GM12878 (cell line): Measurements from ENCODE around the gene NRTN. TPM values are rescaled to one million over a fixed set of nuclear protein-coding genes. Genes with fewer than 3 reads are reported as not detected.
A peak's percentile ranks its signal among the peaks of the same experiment; 100 is the strongest.

Source experiments
- ATAC-seq: fragments of 200-7000 bp; cut with Tn5 transposase; 3 replicates; pipeline ENCODE4 v1.9.1; 2020; ENCODE audit warnings: mild to moderate bottlenecking, moderate library complexity
- BruUV-seq: library from RNA; stranded (reverse); fragments of 400-500 nt; replicated peaks from 2 replicates; lab custom pipeline; 2021; lab: Mats Ljungman, UMichigan
- CTCF ChIA-PET: fragments of 300-600 bp; sonication (Branson Sonifier 250); formaldehyde crosslinking; extraction: SDS; loops from one replicate; lab custom pipeline; 2021; ENCODE audit warnings: inconsistent platforms; lab: Yijun Ruan, JAX
- POLR2A ChIA-PET: fragments of 350-600 bp; formaldehyde crosslinking; extraction: SDS; loops from one replicate; lab custom pipeline; 2021; ENCODE audit warnings: inconsistent platforms; lab: Charles Lee
- RAD21 ChIA-PET: fragments of 300-600 bp; sonication (Branson Sonifier 250); formaldehyde crosslinking; loops from one replicate; lab custom pipeline; 2023; ENCODE audit warnings: antibody characterized with exemption; ENCODE audit not compliant: unreplicated experiment; lab: Charles Lee
- SMC1A ChIA-PET: fragments of 300-600 bp; sonication (Branson Sonifier 250); formaldehyde crosslinking; loops from one replicate; lab custom pipeline; 2023; ENCODE audit not compliant: unreplicated experiment, uncharacterized antibody; lab: Charles Lee
- DNase-seq: peaks from one replicate; pipeline ENCODE4 v3.0.0-alpha.2; 2011; ENCODE audit warnings: low read depth, low spot score
- FAIRE-seq: peaks from 3 replicates; lab custom pipeline; 2011; peaks lifted over from hg19 to GRCh38; lab: Jason Lieb, UNC
- H2AFZ ChIP-seq: 2 replicates; pipeline ENCODE4 v1.6.0; 2011; ENCODE audit warnings: low read depth, low read length, control low read depth; ENCODE audit not compliant: control insufficient read depth
- H3K27ac ChIP-seq: 2 replicates; pipeline ENCODE4 v1.5.1; 2011; ENCODE audit warnings: control low read depth; ENCODE audit not compliant: control insufficient read depth, insufficient read depth
- H3K27me3 ChIP-seq, 2 experiments: replicated peaks in 1 of 2; 2 replicates each; pipeline versions ENCODE4 v1.6.0 to v1.6.1; 2011; ENCODE audit warnings: low read length in 1 of 2; ENCODE audit not compliant: control insufficient read depth in 2 of 2, insufficient read depth in 2 of 2
- H3K36me3 ChIP-seq, 2 experiments: 2 replicates each; pipeline ENCODE4 v1.5.1; 2011; ENCODE audit warnings: low read length in 1 of 2; ENCODE audit not compliant: control insufficient read depth in 2 of 2, insufficient read depth in 2 of 2
- H3K4me1 ChIP-seq: 2 replicates; pipeline ENCODE4 v1.6.1; 2011; ENCODE audit warnings: mild to moderate bottlenecking, low read length, moderate library complexity, mixed read lengths; ENCODE audit not compliant: control insufficient read depth, insufficient read depth
- H3K4me2 ChIP-seq: 2 replicates; pipeline ENCODE4 v1.6.0; 2011; ENCODE audit warnings: control low read depth; ENCODE audit not compliant: control insufficient read depth, insufficient read depth
- H3K4me3 ChIP-seq: fragments of 200-600 bp; sonication (generic); 2 replicates; pipeline ENCODE4 v1.5.1; 2016
- H3K79me2 ChIP-seq: 2 replicates; pipeline ENCODE4 v1.6.0; 2011; ENCODE audit warnings: low read length; ENCODE audit not compliant: control insufficient read depth, insufficient read depth
- H3K9ac ChIP-seq: 2 replicates; pipeline ENCODE4 v1.8.0; 2011; ENCODE audit warnings: low read length, control low read depth, mixed read lengths; ENCODE audit not compliant: control insufficient read depth, insufficient read depth
- H3K9me3 ChIP-seq: replicated peaks from 3 replicates; pipeline ENCODE4 v1.5.1; 2011; ENCODE audit warnings: mild to moderate bottlenecking, low read length; ENCODE audit not compliant: control insufficient read depth, insufficient read depth
- H4K20me1 ChIP-seq: 2 replicates; pipeline ENCODE4 v1.6.0; 2011; ENCODE audit not compliant: control insufficient read depth, insufficient read depth
- IKZF2 ChIP-seq, 2 experiments: fragments of 450-650 bp; IDR thresholded peaks; 2 replicates each; pipeline ENCODE4 v1.6.1; 2017; ENCODE audit warnings: mild to moderate bottlenecking in 2 of 2, moderate library complexity in 2 of 2
- RCOR1 ChIP-seq: conservative IDR thresholded peaks from 2 replicates; pipeline ENCODE4 v1.6.1; 2012; ENCODE audit warnings: low read depth, low read length, improper control_type of control experiment
- TCF7 ChIP-seq: IDR thresholded peaks from 2 replicates; pipeline ENCODE4 v1.6.1; 2014; ENCODE audit warnings: antibody characterized with exemption, borderline replicate concordance
- WRNIP1 ChIP-seq: IDR thresholded peaks from 2 replicates; pipeline ENCODE4 v1.6.1; 2011; ENCODE audit warnings: low read depth, low read length, improper control_type of control experiment, borderline replicate concordance
- ZNF24 ChIP-seq: fragments of 450-650 bp; IDR thresholded peaks from 2 replicates; pipeline ENCODE4 v1.6.1; 2017; ENCODE audit warnings: antibody characterized with exemption, mild to moderate bottlenecking
- WGBS: methylation state at CpG from one replicate; pipeline ENCODE4 v1.1.6; 2016; ENCODE audit warnings: low lambda C conversion rate; ENCODE audit not compliant: insufficient replicate concordance, insufficient coverage; ENCODE audit errors: missing lambda C conversion rate; 5-methylcytosine and 5-hydroxymethylcytosine counted together
- in situ Hi-C: fragments of 300-500 bp; cut with MboI; formaldehyde crosslinking; loops from 9 replicates; pipeline ENCODE4 v1.14.3; 2018; ENCODE audit warnings: mixed read lengths
- intact Hi-C: fragments of 100-400 bp; cut with micrococcal nuclease; formaldehyde crosslinking; loops from one replicate; pipeline ENCODE4 v1.14.2; 2022; ENCODE audit not compliant: unreplicated experiment
- polyA plus RNA-seq, 11 experiments: library from polyadenylated mRNA; depleted of rRNA in 4 of 11; unstranded in 6 of 11; stranded (reverse) in 5 of 11; fragments of >200 nt; fragmentation: Nextera tagmentation in 4 of 11; fragmentation: Illumina TruSeq in 1 of 11; extraction: Ambion mirVana in 4 of 11; extraction: Trizol in 1 of 11; gene quantifications; 1 replicate in 1 of 11; 2 replicates in 10 of 11; pipeline versions ENCODE4 v1.2.1 to v1.2.3, GENCODE V29; 2011 to 2016; ENCODE audit warnings: inconsistent platforms in 2 of 11, missing spikeins in 2 of 11, low read depth in 1 of 11
- total RNA-seq, 4 experiments: library from RNA; depleted of rRNA in 3 of 4; stranded (reverse); fragments of >200 nt in 3 of 4; fragmentation: Illumina TruSeq in 1 of 4; extraction: Trizol in 1 of 4; gene quantifications; 2 replicates each; pipeline versions ENCODE4 v1.2.1 to v1.2.3, GENCODE V29; 2013 to 2021
- TF ChIP-seq, protein P1 (sequence below): fragments of 450-650 bp; IDR thresholded peaks from 2 replicates; pipeline ENCODE4 v1.6.1; 2017; ENCODE audit warnings: antibody characterized with exemption, mild to moderate bottlenecking, moderate library complexity

NRTN gene
- total and polyA plus RNA-seq, 10 of the 15 experiments (the other 5 are each of a cell fraction or from before 2014, with no cell fraction given), result not detected

DNA sequence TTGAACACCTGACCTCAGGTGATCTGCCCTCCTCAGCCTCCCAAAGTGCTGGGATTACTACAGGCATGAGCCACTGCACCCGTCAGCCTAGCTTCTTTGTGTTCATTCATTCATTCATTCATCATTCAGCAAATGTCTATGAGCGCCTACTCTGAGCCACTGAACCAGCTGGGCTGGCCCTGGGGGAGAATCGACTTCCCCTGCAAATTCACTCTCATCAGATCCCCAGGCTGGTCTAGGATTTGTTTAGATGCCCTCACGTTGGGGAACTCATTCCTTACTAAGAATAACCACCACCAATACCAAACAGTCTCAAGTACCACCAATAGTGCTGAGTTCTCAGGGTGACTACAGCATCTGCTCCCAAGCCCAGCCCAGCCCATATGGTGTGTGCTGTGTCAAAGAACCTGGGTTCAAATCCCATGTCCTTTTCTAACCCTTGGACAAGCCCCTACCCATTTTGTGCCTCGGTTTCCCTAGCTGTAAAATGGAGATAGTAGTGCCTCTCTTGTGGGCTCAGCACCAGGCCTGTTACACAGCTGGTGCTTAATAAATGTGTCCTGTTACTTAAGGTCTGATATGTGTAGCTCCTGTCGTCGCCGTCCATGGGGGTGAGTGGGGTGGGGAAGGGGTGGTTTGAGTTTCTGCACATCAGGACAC, 16.8 kb downstream of the NRTN start:
- Histone ChIP-seq H3K4me1 (peaks cover 2% of the 10 kb centered on the region), H3K9ac (no peak overlapping the region), H3K4me3 (no peak overlapping the region), H2AFZ (no peak overlapping the region), H3K27me3 (no peaks in the 10 kb centered on the region), H4K20me1 (no peaks in the 10 kb centered on the region), H3K27ac (no peak overlapping the region), H3K4me2 (no peak overlapping the region), H3K36me3 (no peaks in the 10 kb centered on the region)
- in situ Hi-C loops, result no loop called here
- no peak for DNase-seq
- CTCF ChIA-PET, result interaction anchor here (0.6 to 1.7 kb wide), 2 partner anchors 17 to 82 kb away, joined by 3 read pairs; no protein-coding TSS in a partner anchor
- under 1% methylated on average over 8 of the region's 8 CpGs for WGBS
- SMC1A ChIA-PET, result no interaction called here
- intact Hi-C loops, result no loop called here
- RAD21 ChIA-PET, result interaction anchor here (1.2 kb wide), 1 partner anchor 17 kb away, joined by 4 read pairs; the partner anchor contains the start of gene NRTN
- FAIRE-seq, result no peak
- no TSS peak for BruUV-seq
- TF ChIP-seq TCF7 (no peak), ZNF24 (peak; percentile 86), RCOR1 (no peak), IKZF2 (IDR thresholded peaks at IDR 0.05) (no peak), WRNIP1 (no peak)
- TF ChIP-seq, protein P1, sequence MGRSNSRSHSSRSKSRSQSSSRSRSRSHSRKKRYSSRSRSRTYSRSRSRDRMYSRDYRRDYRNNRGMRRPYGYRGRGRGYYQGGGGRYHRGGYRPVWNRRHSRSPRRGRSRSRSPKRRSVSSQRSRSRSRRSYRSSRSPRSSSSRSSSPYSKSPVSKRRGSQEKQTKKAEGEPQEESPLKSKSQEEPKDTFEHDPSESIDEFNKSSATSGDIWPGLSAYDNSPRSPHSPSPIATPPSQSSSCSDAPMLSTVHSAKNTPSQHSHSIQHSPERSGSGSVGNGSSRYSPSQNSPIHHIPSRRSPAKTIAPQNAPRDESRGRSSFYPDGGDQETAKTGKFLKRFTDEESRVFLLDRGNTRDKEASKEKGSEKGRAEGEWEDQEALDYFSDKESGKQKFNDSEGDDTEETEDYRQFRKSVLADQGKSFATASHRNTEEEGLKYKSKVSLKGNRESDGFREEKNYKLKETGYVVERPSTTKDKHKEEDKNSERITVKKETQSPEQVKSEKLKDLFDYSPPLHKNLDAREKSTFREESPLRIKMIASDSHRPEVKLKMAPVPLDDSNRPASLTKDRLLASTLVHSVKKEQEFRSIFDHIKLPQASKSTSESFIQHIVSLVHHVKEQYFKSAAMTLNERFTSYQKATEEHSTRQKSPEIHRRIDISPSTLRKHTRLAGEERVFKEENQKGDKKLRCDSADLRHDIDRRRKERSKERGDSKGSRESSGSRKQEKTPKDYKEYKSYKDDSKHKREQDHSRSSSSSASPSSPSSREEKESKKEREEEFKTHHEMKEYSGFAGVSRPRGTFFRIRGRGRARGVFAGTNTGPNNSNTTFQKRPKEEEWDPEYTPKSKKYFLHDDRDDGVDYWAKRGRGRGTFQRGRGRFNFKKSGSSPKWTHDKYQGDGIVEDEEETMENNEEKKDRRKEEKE, result no peak
- TF ChIP-seq, all 136 proteins: peak for 1
- Histone ChIP-seq H3K79me2 (no peaks in the 10 kb centered on the region), H3K9me3 (no peaks in the 10 kb centered on the region)
- ATAC-seq, result no peak
- POLR2A ChIA-PET, result no interaction called here
